Left cardiac atrium (tissue), 4 donors: ENCODE results near the gene CCL28. TPM values are rescaled to one million over a fixed set of nuclear protein-coding genes. Genes with fewer than 3 reads are reported as not detected.
"Not testable (repeated sequence)": the region's sequence is repeated elsewhere in the genome, so short reads cannot be mapped to it uniquely, and the experiment has no call there.

Experiments used
- ATAC-seq, 2 donors: fragments of 200-7000 bp; cut with Tn5 transposase; one replicate each; pipeline ENCODE4 v1.9.1; 2020; ENCODE audit warnings: mild to moderate bottlenecking in 2 of 2, moderate library complexity in 2 of 2
- DNase-seq: peaks from one replicate; pipeline ENCODE4 v3.0.0-alpha.2; 2020
- intact Hi-C, 2 donors: fragments of 100-400 bp; cut with DNase I; formaldehyde crosslinking; loops; one replicate each; pipeline versions ENCODE4 v1.14.1 to v1.15.1; 2022 to 2023
- long read RNA-seq: library from polyadenylated mRNA; unstranded; transcript quantifications from one replicate; pipeline ENCODE4 v2.0.0, GENCODE V29; 2021
- total RNA-seq, 2 donors: library from RNA; stranded (reverse); fragmentation: NEBNext Ultra II Directional; extraction: Animal tissue kit (Norgen Biotek cat#: 25700); gene quantifications; one replicate each; pipeline ENCODE4 v1.2.1, GENCODE V29; 2021
- donor health status: DM: no; HTN: yes; CAD: no.
- donor health status: DM: no; HTN: yes; CAD: no; lungs with severe emphysema.
- donor health status: DM: yes; HTN: yes; CAD: no.
- donor health status: Dilated cardiomyopathy.

Gene CCL28
- total RNA-seq = 1 to 10 TPM; 1.2 to 1.6 TPM
- long read RNA-seq = 0 reads

- DNase-seq = no peak
- ATAC-seq = no peak
- intact Hi-C loops = no loop called here
Measured at GRCh38 chr5:43412156-43412555, at the start of gene CCL28. Gene CCL28 (minus strand): TSS chr5:43412391. CDS start chr5:43412316, 75 bp downstream.

- no peak for DNase-seq
- no peak for ATAC-seq
- intact Hi-C loops = no loop called here
Measured at GRCh38 chr5:43461066-43461465, 48.9 kb upstream of the CCL28 start.

- ATAC-seq = no peak
- no peak for DNase-seq
- intact Hi-C loops = no loop called here
Measured at GRCh38 chr5:43456556-43456955, 44.4 kb upstream of the CCL28 start.

- ATAC-seq, DNase-seq, intact Hi-C loops: not testable (repeated sequence)
Measured at GRCh38 chr5:43441575-43441974, 29.4 kb upstream of the CCL28 start.

GRCh38 chr5:43437062-43437660, 25.0 kb upstream of the CCL28 start:
- ATAC-seq (no peak), DNase-seq (no peak)
- intact Hi-C loops = no loop called here

- intact Hi-C loops = no loop called here
- ATAC-seq (peak in 1 of 2 donors; percentile 33), DNase-seq (no peak)
Measured at GRCh38 chr5:43433382-43433781, 21.2 kb upstream of the CCL28 start.

GRCh38 chr5:43432486-43433375, 20.5 kb upstream of the CCL28 start:
- ATAC-seq (peak; percentile 87 to 88), DNase-seq (peak; percentile 66)
- intact Hi-C loops = no loop called here

GRCh38 chr5:43429706-43430105, 17.5 kb upstream of the CCL28 start:
- DNase-seq (no peak), ATAC-seq (no peak)
- intact Hi-C loops = no loop called here

- no peak for ATAC-seq
- intact Hi-C loops = no loop called here
- no peak for DNase-seq
Measured at GRCh38 chr5:43429016-43429415, 16.8 kb upstream of the CCL28 start.

- DNase-seq = no peak
- ATAC-seq = no peak
- intact Hi-C loops = no loop called here
Measured at GRCh38 chr5:43427306-43427705, 15.1 kb upstream of the CCL28 start.

GRCh38 chr5:43425983-43426382, 13.8 kb upstream of the CCL28 start:
- intact Hi-C loops = no loop called here
- ATAC-seq (peak in 1 of 2 donors; percentile 84), DNase-seq (no peak)

GRCh38 chr5:43423086-43423485, 10.9 kb upstream of the CCL28 start:
- ATAC-seq, DNase-seq, intact Hi-C loops: not testable (repeated sequence)

GRCh38 chr5:43422143-43422542, 10.0 kb upstream of the CCL28 start:
- intact Hi-C loops = no loop called here
- no peak for DNase-seq
- ATAC-seq = peak in 1 of 2 donors; percentile 90

- DNase-seq (no peak), ATAC-seq (no peak)
- intact Hi-C loops = no loop called here
Measured at GRCh38 chr5:43421450-43422133, 9.4 kb upstream of the CCL28 start.

GRCh38 chr5:43420241-43420640, 8.1 kb upstream of the CCL28 start:
- intact Hi-C loops = no loop called here
- no peak for ATAC-seq
- DNase-seq = no peak

- ATAC-seq = no peak
- DNase-seq = no peak
- intact Hi-C loops = no loop called here
Measured at GRCh38 chr5:43418561-43418960, 6.4 kb upstream of the CCL28 start.

- intact Hi-C loops = no loop called here
- ATAC-seq (no peak), DNase-seq (no peak)
Measured at GRCh38 chr5:43416803-43417394, 4.7 kb upstream of the CCL28 start.

- intact Hi-C loops = no loop called here
- ATAC-seq (no peak), DNase-seq (no peak)
Measured at GRCh38 chr5:43415935-43416802, 4.0 kb upstream of the CCL28 start.

- ATAC-seq (no peak), DNase-seq (no peak)
- intact Hi-C loops = no loop called here
Measured at GRCh38 chr5:43413966-43414365, 1.8 kb upstream of the CCL28 start.
